ENCODE results near the gene NSUN3.

DNA sequence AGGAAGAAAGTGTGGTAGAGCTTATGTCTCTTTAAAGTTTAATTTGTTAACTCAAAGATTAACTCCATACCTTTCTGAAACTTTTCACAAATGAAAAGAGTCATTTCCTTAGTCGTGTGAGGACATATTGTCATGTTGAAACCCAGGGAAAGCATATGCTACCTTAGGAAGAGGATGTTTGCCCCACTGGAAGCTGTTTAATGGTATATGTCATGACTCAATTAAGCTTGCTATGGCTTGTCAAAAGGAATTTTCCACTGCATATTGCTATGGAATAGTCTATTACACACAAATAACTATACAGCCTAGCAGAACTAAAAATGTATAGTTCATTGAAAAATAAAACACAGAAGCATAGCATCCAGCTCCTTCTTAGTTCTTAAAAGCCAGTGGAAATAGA lies 69.9 kb downstream of the NSUN3 start:
- TF ChIP-seq ZNF565 (CRISPR knock-in tag; conservative IDR thresholded peaks at IDR 0.05; ENCODE audit: low read depth), result no peak
- TF ChIP-seq BACH2 (CRISPR knock-in tag; IDR thresholded peaks at IDR 0.05; ENCODE audit: borderline replicate concordance), result no peak
- TF ChIP-seq, protein P1, sequence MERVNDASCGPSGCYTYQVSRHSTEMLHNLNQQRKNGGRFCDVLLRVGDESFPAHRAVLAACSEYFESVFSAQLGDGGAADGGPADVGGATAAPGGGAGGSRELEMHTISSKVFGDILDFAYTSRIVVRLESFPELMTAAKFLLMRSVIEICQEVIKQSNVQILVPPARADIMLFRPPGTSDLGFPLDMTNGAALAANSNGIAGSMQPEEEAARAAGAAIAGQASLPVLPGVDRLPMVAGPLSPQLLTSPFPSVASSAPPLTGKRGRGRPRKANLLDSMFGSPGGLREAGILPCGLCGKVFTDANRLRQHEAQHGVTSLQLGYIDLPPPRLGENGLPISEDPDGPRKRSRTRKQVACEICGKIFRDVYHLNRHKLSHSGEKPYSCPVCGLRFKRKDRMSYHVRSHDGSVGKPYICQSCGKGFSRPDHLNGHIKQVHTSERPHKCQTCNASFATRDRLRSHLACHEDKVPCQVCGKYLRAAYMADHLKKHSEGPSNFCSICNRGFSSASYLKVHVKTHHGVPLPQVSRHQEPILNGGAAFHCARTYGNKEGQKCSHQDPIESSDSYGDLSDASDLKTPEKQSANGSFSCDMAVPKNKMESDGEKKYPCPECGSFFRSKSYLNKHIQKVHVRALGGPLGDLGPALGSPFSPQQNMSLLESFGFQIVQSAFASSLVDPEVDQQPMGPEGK (CRISPR knock-in tag; IDR thresholded peaks at IDR 0.05; ENCODE audit: borderline replicate concordance), result no peak
- TF ChIP-seq, protein P2, sequence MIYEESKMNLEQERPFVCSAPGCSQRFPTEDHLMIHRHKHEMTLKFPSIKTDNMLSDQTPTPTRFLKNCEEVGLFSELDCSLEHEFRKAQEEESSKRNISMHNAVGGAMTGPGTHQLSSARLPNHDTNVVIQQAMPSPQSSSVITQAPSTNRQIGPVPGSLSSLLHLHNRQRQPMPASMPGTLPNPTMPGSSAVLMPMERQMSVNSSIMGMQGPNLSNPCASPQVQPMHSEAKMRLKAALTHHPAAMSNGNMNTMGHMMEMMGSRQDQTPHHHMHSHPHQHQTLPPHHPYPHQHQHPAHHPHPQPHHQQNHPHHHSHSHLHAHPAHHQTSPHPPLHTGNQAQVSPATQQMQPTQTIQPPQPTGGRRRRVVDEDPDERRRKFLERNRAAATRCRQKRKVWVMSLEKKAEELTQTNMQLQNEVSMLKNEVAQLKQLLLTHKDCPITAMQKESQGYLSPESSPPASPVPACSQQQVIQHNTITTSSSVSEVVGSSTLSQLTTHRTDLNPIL (CRISPR knock-in tag; IDR thresholded peaks at IDR 0.05; ENCODE audit: low read depth), result no peak
- TF ChIP-seq ZNF70 (CRISPR knock-in tag; IDR thresholded peaks at IDR 0.05), result no peak
- TF ChIP-seq PPARA (CRISPR knock-in tag; IDR thresholded peaks at IDR 0.05; ENCODE audit: borderline replicate concordance), result no peak
- TF ChIP-seq ESRRG (CRISPR knock-in tag; IDR thresholded peaks at IDR 0.05), result no peak
